GM03348 (cell line): ENCODE results near the gene SBNO2.
"Not testable (repeated sequence)": the region's sequence is repeated elsewhere in the genome, so short reads cannot be mapped to it uniquely, and the experiment has no call there.

ENCODE experiments used
- DNase-seq: peaks from one replicate; pipeline ENCODE4 v3.0.0; 2012; ENCODE audit warnings: low spot score

The SBNO2 gene

GRCh38 chr19:1173845-1174809 lies at the start of gene SBNO2:
Gene SBNO2 (minus strand): TSS chr19:1174268. CDS start chr19:1154276, 19,992 bp downstream.
- peak; percentile 97 for DNase-seq

GRCh38 chr19:1223018-1223855 lies 49.2 kb upstream of the SBNO2 start:
- DNase-seq, result no peak

- no peak for DNase-seq
These were observed 48.3 kb upstream of the SBNO2 start for GRCh38 chr19:1222394-1222793.

GRCh38 chr19:1221904-1222255 lies 47.8 kb upstream of the SBNO2 start:
- no peak for DNase-seq

- DNase-seq, result peak; percentile 55
These were observed 47.2 kb upstream of the SBNO2 start for GRCh38 chr19:1220976-1221903.

- DNase-seq, result no peak
These were observed 46.4 kb upstream of the SBNO2 start for GRCh38 chr19:1220477-1220930.

DNA sequence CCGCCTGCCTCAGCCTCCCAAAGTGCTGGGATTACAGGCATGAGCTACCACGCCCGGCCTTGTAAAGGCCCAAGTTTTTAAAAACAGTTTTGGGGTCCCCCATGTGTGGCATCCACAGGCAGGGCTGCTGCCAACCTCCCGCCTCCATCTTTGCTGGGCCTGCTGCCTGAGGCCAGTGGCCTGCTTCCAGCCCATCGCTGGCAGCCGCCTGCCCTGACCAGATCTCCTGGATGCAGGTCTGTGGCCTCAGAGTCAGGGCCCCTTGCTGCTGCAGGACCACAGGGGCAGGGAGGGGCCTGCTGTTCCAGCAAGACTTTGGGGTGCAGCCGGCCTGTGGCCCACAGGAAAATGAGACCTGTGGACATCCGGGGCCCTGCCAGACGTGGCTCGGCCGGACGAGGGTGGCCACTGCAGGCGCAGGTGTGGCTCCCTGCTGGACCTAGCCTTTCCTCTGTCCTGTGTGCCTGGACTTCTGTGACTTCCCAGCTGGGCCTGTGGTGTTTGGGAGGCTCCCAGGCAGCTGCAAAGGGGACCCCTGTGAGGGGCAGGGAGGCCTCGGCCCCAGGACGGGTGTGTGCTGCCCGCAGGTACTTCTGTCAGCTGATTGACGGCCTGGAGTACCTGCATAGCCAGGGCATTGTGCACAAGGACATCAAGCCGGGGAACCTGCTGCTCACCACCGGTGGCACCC lies 45.9 kb upstream of the SBNO2 start:
- DNase-seq, result no peak

GRCh38 chr19:1218751-1219567 lies 44.9 kb upstream of the SBNO2 start:
- DNase-seq, result no peak

GRCh38 chr19:1217366-1217765 lies 43.3 kb upstream of the SBNO2 start:
- DNase-seq, result no peak

DNA sequence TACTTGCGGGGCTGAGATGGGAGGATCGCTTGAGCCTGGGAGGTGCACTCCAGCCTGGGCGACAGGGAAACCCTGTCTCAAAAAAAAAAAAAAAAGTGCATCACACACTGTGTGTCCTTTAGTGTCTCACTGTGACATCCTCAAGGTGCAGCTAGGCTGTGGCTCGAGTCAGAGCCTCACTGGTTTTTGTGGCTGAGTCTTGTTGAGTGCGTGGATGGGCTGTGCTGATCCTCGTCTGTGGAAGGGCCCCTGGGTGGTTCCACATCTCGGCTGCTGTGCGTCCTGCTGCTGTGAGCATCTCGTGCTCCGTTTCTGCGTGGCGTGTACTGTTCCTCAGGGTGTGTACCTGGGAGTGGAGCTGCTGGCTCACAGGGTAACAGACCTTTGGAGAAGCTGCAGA lies 42.7 kb upstream of the SBNO2 start:
- DNase-seq, result no peak

GRCh38 chr19:1214862-1215731 lies 41.0 kb upstream of the SBNO2 start:
- no peak for DNase-seq

GRCh38 chr19:1214299-1214861 lies 40.3 kb upstream of the SBNO2 start:
- no peak for DNase-seq

DNA sequence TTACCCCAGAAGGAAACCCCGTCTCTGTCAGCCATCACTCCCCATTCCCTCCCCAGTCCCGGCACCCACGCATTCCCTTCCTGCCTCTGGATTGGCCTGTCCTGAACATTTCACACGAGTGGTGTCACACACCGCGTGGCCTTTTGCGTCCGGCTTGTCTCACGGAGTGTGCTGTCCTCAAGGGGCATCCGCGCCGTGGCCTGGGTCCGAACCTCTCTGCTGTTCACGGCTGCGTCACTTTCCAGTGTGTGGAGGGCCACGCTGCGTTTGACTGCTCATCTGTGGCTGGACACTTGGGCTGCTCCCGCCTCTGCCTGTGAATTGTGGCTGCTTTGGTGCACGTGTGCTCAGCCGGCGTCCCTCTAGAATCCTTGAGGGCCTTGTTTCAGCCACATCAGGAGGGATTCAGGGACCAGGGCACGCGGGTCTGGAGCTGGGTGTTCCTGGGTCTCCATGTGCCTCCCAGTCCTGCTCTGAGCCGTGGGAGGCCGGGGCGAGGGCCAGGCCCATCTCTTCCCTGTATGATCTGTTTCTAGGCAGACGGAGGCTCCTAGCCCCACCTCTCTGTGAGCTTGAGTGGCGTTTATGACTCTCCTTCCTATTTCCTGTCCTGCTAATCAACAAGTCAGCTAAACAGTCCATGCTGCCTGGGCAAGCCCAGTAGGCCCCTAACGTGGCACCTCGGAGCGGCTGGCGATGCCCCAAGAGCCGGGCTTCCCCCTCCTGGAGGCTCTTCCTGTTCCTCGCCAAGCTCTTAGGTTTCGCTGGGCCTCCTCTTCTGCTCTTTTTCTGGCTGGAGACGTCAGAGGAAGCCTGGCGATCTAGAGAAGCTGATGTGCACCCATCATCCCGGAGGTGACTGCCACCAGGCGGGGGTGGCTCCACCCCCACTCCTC lies 39.6 kb upstream of the SBNO2 start:
- no peak for DNase-seq

DNA sequence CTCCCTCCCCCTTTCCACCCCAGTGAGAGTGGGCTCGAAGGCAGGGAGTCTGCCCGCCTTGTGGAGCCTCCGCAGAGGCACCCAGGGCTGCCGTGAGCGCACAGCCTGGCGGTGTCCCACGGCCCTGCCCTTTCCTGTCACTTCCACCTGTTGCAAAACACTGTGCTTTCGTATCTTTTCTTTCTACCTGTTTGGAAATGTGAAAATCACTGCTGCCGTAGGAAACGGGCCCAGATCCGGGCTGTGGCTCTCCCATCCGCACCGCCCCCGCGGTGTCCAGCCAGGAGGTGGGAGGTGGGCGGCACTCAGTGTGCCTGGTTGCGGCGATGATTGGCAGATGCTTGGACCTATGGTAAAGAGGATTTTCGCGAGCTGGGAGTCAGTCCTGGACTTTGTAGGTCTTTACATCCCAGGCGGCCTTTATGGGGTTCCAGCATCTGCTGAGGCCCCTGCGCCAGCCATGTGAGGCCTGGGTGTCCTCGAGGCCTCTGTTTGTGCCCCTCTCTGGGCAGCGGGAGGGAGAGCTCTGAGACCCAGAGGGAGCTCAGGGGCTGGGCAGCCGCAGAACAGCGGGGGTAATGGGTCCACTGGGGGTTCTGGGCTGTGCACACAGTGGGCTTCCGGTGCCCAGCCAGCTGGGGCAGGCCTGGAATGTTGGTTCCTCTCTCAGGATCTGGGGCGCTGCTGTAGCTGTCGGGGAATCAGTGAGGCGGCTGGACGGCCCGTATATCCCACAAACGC lies 37.6 kb upstream of the SBNO2 start:
- DNase-seq, result no peak

DNA sequence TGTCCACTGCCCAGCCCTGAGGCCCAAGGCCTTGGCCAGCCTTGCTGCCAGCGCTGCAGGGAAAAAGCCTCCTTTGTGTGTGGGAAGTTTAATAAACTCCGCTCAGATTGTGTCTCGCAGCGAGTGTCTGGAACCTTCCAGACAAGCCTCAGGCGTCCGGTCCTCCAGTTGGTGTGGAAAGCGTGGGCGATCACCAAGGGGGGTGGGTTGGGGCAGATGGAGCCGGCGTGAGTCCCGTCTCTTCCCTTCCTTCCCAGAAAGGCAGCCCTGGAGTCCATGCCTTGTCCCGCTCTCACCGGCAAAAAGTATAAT lies 36.1 kb upstream of the SBNO2 start:
- no peak for DNase-seq

GRCh38 chr19:1208830-1209229 lies 34.8 kb upstream of the SBNO2 start:
- not testable (repeated sequence) for DNase-seq

DNA sequence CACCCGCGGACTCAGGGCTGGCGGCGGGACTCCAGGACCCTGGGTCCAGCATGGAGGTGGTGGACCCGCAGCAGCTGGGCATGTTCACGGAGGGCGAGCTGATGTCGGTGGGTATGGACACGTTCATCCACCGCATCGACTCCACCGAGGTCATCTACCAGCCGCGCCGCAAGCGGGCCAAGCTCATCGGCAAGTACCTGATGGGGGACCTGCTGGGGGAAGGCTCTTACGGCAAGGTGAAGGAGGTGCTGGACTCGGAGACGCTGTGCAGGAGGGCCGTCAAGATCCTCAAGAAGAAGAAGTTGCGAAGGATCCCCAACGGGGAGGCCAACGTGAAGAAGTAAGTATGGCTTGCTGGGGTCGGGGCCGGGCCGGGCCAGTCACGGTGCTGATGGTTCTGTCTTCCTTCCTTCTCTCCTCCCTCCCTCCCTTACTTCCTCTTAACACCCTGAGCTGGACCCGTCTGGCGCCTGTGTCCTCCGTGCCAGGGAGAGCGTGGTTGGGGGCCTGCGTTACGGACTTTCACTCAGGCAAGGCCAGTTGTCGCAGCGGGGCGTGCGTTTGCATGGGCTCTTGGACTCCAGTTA lies 32.9 kb upstream of the SBNO2 start:
- DNase-seq, result no peak
